Ovary (tissue), 3 donors: ENCODE results near the gene TAC4.

Experiments used
- EP300 ChIP-seq: sonication (generic); formaldehyde crosslinking; IDR thresholded peaks from one replicate; pipeline ENCODE4 v1.6.1; 2017; ENCODE audit warnings: antibody characterized with exemption
- POLR2A ChIP-seq: fragments of 450-650 bp; IDR thresholded peaks from one replicate; pipeline ENCODE4 v1.6.1; 2017; ENCODE audit warnings: antibody characterized with exemption, mild to moderate bottlenecking, moderate library complexity
- TF ChIP-seq, protein P1 (sequence below), 3 donors: fragments of 450-650 bp in 2 of 3; fragments of 200-600 bp in 1 of 3; IDR thresholded peaks; one replicate each; pipeline versions ENCODE4 v1.5.1 to v1.8.0; 2016 to 2022; ENCODE audit warnings: antibody characterized with exemption in 3 of 3, mild to moderate bottlenecking in 1 of 3
- donor health status: DM: no; HTN: no; CAD: no.

DNA sequence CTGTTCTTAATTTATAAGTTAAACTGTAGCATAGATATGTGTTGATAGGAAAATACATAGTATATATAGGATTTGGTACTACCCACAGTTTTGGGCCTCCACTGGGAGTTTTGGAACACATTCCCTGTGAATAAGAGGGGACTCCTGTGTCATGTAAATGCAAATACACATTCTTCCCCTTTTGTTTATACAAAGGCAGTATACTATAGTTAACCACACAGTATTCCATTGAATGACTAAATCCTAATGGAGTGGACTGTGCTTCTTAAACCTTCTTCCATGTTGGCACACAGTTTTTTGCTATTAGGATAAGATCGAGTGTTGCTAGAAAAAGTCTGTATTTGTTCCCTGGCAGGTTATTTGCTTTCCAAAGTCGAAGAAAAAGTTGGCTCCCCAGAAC, 22.2 kb downstream of the TAC4 start:
- TF ChIP-seq, protein P1, sequence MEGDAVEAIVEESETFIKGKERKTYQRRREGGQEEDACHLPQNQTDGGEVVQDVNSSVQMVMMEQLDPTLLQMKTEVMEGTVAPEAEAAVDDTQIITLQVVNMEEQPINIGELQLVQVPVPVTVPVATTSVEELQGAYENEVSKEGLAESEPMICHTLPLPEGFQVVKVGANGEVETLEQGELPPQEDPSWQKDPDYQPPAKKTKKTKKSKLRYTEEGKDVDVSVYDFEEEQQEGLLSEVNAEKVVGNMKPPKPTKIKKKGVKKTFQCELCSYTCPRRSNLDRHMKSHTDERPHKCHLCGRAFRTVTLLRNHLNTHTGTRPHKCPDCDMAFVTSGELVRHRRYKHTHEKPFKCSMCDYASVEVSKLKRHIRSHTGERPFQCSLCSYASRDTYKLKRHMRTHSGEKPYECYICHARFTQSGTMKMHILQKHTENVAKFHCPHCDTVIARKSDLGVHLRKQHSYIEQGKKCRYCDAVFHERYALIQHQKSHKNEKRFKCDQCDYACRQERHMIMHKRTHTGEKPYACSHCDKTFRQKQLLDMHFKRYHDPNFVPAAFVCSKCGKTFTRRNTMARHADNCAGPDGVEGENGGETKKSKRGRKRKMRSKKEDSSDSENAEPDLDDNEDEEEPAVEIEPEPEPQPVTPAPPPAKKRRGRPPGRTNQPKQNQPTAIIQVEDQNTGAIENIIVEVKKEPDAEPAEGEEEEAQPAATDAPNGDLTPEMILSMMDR (IDR thresholded peaks at IDR 0.05) = no peak
- no peak for TF ChIP-seq POLR2A
- TF ChIP-seq EP300 = no peak
